Neural crest cell (in vitro differentiated cells): ENCODE measurements around the gene TALDO1. TPM values are rescaled to one million over a fixed set of nuclear protein-coding genes. Genes with fewer than 3 reads are reported as not detected.
A peak's percentile ranks its signal among the peaks of the same experiment; 100 is the strongest.

Experiments
- DNase-seq: peaks from one replicate; pipeline ENCODE4 v3.0.0; 2021; ENCODE audit warnings: low read depth, mixed read lengths, low spot score
- H3K27ac Mint-ChIP-seq: one replicate; pipeline ENCODE4 v1.8.0; 2021; ENCODE audit warnings: mild to moderate bottlenecking, mixed read lengths; ENCODE audit not compliant: unreplicated experiment
- H3K27me3 Mint-ChIP-seq: 2 replicates; pipeline ENCODE4 v1.8.0; 2021; ENCODE audit warnings: low read depth, mild to moderate bottlenecking, mixed read lengths
- H3K36me3 Mint-ChIP-seq: 2 replicates; pipeline ENCODE4 v1.8.0; 2021; ENCODE audit warnings: low read depth, mild to moderate bottlenecking, mixed read lengths
- H3K4me1 Mint-ChIP-seq: 2 replicates; pipeline ENCODE4 v1.8.0; 2021; ENCODE audit warnings: mixed read lengths
- H3K4me3 Mint-ChIP-seq: one replicate; pipeline ENCODE4 v1.8.0; 2021; ENCODE audit warnings: mild to moderate bottlenecking, mixed read lengths
- H3K9me3 Mint-ChIP-seq: 2 replicates; pipeline ENCODE4 v1.8.0; 2021; ENCODE audit warnings: mixed read lengths
- total RNA-seq: library from RNA; stranded (reverse); gene quantifications from 2 replicates; pipeline ENCODE4 v1.2.1, GENCODE V29; 2021
- TF ChIP-seq, protein P1 (sequence below): fragments of 200-600 bp; sonication (generic); conservative IDR thresholded peaks from 2 replicates; pipeline ENCODE4 v1.5.0; 2021; ENCODE audit warnings: antibody characterized with exemption, mild to moderate bottlenecking

The TALDO1 gene
- total RNA-seq, 1 donor from 2014 or later: 154 TPM

GRCh38 chr11:812390-812789 lies 65.1 kb downstream of the TALDO1 start:
- peaks cover 5% of the 10 kb centered on the region for H3K36me3 Mint-ChIP-seq
- TF ChIP-seq, protein P1, sequence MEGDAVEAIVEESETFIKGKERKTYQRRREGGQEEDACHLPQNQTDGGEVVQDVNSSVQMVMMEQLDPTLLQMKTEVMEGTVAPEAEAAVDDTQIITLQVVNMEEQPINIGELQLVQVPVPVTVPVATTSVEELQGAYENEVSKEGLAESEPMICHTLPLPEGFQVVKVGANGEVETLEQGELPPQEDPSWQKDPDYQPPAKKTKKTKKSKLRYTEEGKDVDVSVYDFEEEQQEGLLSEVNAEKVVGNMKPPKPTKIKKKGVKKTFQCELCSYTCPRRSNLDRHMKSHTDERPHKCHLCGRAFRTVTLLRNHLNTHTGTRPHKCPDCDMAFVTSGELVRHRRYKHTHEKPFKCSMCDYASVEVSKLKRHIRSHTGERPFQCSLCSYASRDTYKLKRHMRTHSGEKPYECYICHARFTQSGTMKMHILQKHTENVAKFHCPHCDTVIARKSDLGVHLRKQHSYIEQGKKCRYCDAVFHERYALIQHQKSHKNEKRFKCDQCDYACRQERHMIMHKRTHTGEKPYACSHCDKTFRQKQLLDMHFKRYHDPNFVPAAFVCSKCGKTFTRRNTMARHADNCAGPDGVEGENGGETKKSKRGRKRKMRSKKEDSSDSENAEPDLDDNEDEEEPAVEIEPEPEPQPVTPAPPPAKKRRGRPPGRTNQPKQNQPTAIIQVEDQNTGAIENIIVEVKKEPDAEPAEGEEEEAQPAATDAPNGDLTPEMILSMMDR: no peak
- H3K27ac Mint-ChIP-seq: no peak overlapping the region
- H3K9me3 Mint-ChIP-seq: no peaks in the 10 kb centered on the region
- no peak for DNase-seq
- peak overlapping the region; percentile 89 for H3K4me3 Mint-ChIP-seq
- no peaks in the 10 kb centered on the region for H3K27me3 Mint-ChIP-seq
- peaks cover 27% of the 10 kb centered on the region for H3K4me1 Mint-ChIP-seq

- no peak for DNase-seq
- Mint-ChIP-seq H3K9me3 (no peaks in the 10 kb centered on the region), H3K27me3 (no peaks in the 10 kb centered on the region), H3K4me1 (peaks cover 23% of the 10 kb centered on the region), H3K4me3 (peak overlapping the region; percentile 89), H3K36me3 (peaks cover 5% of the 10 kb centered on the region), H3K27ac (no peak overlapping the region)
- TF ChIP-seq, protein P1: no peak
These were observed 65.8 kb downstream of the TALDO1 start for GRCh38 chr11:813072-813455.

- H3K27ac Mint-ChIP-seq: no peak overlapping the region
These were observed 66.3 kb downstream of the TALDO1 start for GRCh38 chr11:813456-814096.

More at GRCh38 chr11:813456-814096, 66.3 kb downstream of the TALDO1 start:
- peak overlapping the region; percentile 15 for H3K4me3 Mint-ChIP-seq
- H3K27me3 Mint-ChIP-seq: no peaks in the 10 kb centered on the region
- DNase-seq: no peak
- H3K9me3 Mint-ChIP-seq: no peaks in the 10 kb centered on the region
- peaks cover 20% of the 10 kb centered on the region for H3K4me1 Mint-ChIP-seq
- TF ChIP-seq, protein P1: no peak
- peaks cover 5% of the 10 kb centered on the region for H3K36me3 Mint-ChIP-seq

Other genes with a start within 250 kb of the TALDO1 start
- gene RNH1, start 240.2 kb upstream of the TALDO1 start, total RNA-seq: 69.2 and 71.1 TPM in 2 replicates
- 90.6 and 93.5 TPM in 2 replicates for gene HRAS, start 211.9 kb upstream of the TALDO1 start, total RNA-seq
- gene LRRC56, start 209.9 kb upstream of the TALDO1 start, total RNA-seq: 2.1 and 2.4 TPM in 2 replicates
- 1.8 and 2.2 TPM in 2 replicates for gene LMNTD2, start 186.7 kb upstream of the TALDO1 start, total RNA-seq
- gene RASSF7, start 186.5 kb upstream of the TALDO1 start, total RNA-seq: 7.3 and 7.4 TPM in 2 replicates
- 52.3 TPM in 2 replicates for gene PHRF1, start 171.0 kb upstream of the TALDO1 start, total RNA-seq
- 10.2 and 11.4 TPM in 2 replicates for gene IRF7, start 131.5 kb upstream of the TALDO1 start, total RNA-seq
- not detected in 2 replicates for gene CDHR5, start 122.5 kb upstream of the TALDO1 start, total RNA-seq
- gene SCT, start 120.3 kb upstream of the TALDO1 start, total RNA-seq: not detected in 2 replicates
- gene DRD4, start 110.2 kb upstream of the TALDO1 start, total RNA-seq: 0.30 and 0.63 TPM in 2 replicates
- 60.9 and 67.0 TPM in 2 replicates for gene DEAF1, start 52.2 kb upstream of the TALDO1 start, total RNA-seq
- 19.9 and 26.8 TPM in 2 replicates for gene TMEM80, start 51.6 kb upstream of the TALDO1 start, total RNA-seq
- 2.6 and 3.9 TPM in 2 replicates for gene EPS8L2, start 41.2 kb upstream of the TALDO1 start, total RNA-seq
- gene GATD1, start 30.0 kb downstream of the TALDO1 start, total RNA-seq: 93.6 and 94.9 TPM in 2 replicates
- gene CEND1, start 42.6 kb downstream of the TALDO1 start, total RNA-seq: 1.0 and 1.2 TPM in 2 replicates
- gene SLC25A22, start 50.8 kb downstream of the TALDO1 start, total RNA-seq: 53.4 and 54.6 TPM in 2 replicates
- gene PIDD1, start 57.8 kb downstream of the TALDO1 start, total RNA-seq: 30.7 and 37.9 TPM in 2 replicates
- 1,810 and 1,830 TPM in 2 replicates for gene RPLP2, start 62.5 kb downstream of the TALDO1 start, total RNA-seq
- gene PNPLA2, start 71.5 kb downstream of the TALDO1 start, total RNA-seq: 27.0 and 34.5 TPM in 2 replicates
- 1.6 and 2.7 TPM in 2 replicates for gene CRACR2B, start 80.5 kb downstream of the TALDO1 start, total RNA-seq
- gene CD151, start 85.5 kb downstream of the TALDO1 start, total RNA-seq: 101 and 108 TPM in 2 replicates
- 128 and 134 TPM in 2 replicates for gene POLR2L, start 95.1 kb downstream of the TALDO1 start, total RNA-seq
- 40.0 and 40.2 TPM in 2 replicates for gene TSPAN4, start 95.4 kb downstream of the TALDO1 start, total RNA-seq
- gene CHID1, start 163.3 kb downstream of the TALDO1 start, total RNA-seq: 81.8 and 82.4 TPM in 2 replicates
- gene AP2A2, start 178.4 kb downstream of the TALDO1 start, total RNA-seq: 75.5 and 78.1 TPM in 2 replicates